ENCODE measurements around the gene UBC.

DNA sequence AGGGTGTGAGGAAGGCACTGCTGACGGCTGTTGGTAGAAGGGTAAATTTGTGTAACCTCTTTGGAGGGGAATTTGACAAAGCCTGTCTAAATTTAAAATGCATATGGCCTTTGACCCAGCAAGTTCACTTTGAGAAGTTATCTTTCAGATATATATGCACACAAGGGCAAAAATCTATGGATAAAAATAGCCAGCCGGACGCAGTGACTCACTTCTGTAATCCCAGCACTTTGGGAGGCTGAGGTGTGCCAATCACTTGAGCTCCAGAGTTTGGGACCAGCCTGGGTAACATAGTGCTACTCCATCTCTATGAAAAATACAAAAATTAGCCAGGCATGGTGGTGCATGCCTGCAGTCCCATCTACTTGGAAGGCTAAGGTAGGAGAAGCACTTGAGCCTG, 13.4 kb downstream of the UBC start:
- TF ChIP-seq, protein P1, sequence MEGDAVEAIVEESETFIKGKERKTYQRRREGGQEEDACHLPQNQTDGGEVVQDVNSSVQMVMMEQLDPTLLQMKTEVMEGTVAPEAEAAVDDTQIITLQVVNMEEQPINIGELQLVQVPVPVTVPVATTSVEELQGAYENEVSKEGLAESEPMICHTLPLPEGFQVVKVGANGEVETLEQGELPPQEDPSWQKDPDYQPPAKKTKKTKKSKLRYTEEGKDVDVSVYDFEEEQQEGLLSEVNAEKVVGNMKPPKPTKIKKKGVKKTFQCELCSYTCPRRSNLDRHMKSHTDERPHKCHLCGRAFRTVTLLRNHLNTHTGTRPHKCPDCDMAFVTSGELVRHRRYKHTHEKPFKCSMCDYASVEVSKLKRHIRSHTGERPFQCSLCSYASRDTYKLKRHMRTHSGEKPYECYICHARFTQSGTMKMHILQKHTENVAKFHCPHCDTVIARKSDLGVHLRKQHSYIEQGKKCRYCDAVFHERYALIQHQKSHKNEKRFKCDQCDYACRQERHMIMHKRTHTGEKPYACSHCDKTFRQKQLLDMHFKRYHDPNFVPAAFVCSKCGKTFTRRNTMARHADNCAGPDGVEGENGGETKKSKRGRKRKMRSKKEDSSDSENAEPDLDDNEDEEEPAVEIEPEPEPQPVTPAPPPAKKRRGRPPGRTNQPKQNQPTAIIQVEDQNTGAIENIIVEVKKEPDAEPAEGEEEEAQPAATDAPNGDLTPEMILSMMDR (conservative IDR thresholded peaks at IDR 0.05; ENCODE audit: low read length), result no peak
- no peak for TF ChIP-seq EZH2phosphoT487 (IDR thresholded peaks at IDR 0.05; ENCODE audit: borderline replicate concordance)

Measured in Loucy (cell line).